ENCODE measurements around the gene HOOK2. TPM values are rescaled to one million over a fixed set of nuclear protein-coding genes. Genes with fewer than 3 reads are reported as not detected.

HOOK2 gene
- total and polyA plus RNA-seq, 2 of the 13 experiments (the other 11 are each of a cell fraction or from before 2014, with no cell fraction given) = 9.2 to 12.9 TPM

DNA sequence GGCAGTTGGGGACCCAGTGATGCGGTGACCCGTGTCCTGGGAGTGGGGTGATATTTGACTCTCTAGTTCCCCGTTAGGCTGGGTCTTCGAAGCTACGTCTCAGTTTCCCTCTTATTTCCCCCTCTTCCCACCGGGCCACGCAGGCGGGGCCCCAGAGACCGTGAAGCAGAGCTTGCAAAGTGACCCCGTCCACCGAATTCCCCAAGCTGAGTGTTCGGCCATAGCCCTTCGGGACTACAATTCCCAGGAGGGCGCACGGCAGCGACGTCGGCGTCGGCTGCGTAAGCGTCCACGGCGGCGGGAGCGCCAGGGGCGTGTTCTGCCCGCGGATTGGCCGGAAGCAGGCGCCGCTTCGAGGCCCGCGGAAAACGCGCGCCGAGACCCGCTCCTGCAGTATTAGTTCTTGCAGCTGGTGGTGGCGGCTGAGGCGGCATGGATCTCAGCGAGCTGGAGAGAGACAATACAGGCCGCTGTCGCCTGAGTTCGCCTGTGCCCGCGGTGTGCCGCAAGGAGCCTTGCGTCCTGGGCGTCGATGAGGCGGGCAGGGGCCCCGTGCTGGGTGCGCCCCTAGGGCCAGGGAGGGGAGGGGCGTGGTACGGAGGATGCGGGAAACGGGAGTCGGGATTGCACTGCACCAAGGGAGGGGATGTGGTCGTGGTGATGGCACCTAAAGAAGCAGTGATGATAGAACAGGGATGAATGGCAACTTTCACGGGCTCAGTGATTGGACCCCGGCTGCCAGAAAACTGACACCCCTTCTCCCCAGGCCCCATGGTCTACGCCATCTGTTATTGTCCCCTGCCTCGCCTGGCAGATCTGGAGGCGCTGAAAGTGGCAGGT is 31.1 kb upstream of the HOOK2 start, which contains the start of gene RNASEH2A (continued):
- peak; percentile 68; the same call in 1 of the 2 replicates for TF ChIP-seq ZBTB38 (CRISPR knock-in tag; IDR thresholded peaks at IDR 0.05)
- no peak for TF ChIP-seq ZNF550 (CRISPR knock-in tag; IDR thresholded peaks at IDR 0.05; ENCODE audit: borderline replicate concordance)
- no peak for TF ChIP-seq KLF13 (CRISPR knock-in tag; IDR thresholded peaks at IDR 0.05)
- no peak for TF ChIP-seq CBX1 (IDR thresholded peaks at IDR 0.05; ENCODE audit: low read depth)
- no peak for TF ChIP-seq ZNF75D (CRISPR knock-in tag; IDR thresholded peaks at IDR 0.05; ENCODE audit: borderline replicate concordance)
- no peak for TF ChIP-seq NFRKB (IDR thresholded peaks at IDR 0.05)
- 0 out of 2 replicates have a peak, but pooled peaks have one; percentile 34 for TF ChIP-seq SMAD3 (CRISPR knock-in tag; IDR thresholded peaks at IDR 0.05)
- TF ChIP-seq GATAD2A (CRISPR knock-in tag; IDR thresholded peaks at IDR 0.05) = no peak
- TF ChIP-seq, protein P1, sequence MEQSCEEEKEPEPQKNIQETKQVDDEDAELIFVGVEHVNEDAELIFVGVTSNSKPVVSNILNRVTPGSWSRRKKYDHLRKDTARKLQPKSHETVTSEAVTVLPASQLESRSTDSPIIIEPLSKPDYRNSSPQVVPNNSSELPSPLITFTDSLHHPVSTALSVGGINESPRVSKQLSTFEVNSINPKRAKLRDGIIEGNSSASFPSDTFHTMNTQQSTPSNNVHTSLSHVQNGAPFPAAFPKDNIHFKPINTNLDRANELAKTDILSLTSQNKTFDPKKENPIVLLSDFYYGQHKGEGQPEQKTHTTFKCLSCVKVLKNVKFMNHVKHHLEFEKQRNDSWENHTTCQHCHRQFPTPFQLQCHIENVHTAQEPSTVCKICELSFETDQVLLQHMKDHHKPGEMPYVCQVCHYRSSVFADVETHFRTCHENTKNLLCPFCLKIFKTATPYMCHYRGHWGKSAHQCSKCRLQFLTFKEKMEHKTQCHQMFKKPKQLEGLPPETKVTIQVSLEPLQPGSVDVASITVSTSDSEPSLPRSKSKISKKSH (CRISPR knock-in tag; IDR thresholded peaks at IDR 0.05; ENCODE audit: borderline replicate concordance) = peak; percentile 54; the same call in 1 of the 2 replicates
- no peak for TF ChIP-seq ZNF703 (CRISPR knock-in tag; IDR thresholded peaks at IDR 0.05; ENCODE audit: borderline replicate concordance)
- no peak; the same call in 1 of the 2 replicates for TF ChIP-seq RAD21 (CRISPR knock-in tag; IDR thresholded peaks at IDR 0.05)
- TF ChIP-seq ZNF605 (CRISPR knock-in tag; IDR thresholded peaks at IDR 0.05) = peak; percentile 98
- TF ChIP-seq AHR (CRISPR knock-in tag; IDR thresholded peaks at IDR 0.05) = no peak
- TF ChIP-seq, protein P2, sequence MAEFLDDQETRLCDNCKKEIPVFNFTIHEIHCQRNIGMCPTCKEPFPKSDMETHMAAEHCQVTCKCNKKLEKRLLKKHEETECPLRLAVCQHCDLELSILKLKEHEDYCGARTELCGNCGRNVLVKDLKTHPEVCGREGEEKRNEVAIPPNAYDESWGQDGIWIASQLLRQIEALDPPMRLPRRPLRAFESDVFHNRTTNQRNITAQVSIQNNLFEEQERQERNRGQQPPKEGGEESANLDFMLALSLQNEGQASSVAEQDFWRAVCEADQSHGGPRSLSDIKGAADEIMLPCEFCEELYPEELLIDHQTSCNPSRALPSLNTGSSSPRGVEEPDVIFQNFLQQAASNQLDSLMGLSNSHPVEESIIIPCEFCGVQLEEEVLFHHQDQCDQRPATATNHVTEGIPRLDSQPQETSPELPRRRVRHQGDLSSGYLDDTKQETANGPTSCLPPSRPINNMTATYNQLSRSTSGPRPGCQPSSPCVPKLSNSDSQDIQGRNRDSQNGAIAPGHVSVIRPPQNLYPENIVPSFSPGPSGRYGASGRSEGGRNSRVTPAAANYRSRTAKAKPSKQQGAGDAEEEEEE (CRISPR knock-in tag; IDR thresholded peaks at IDR 0.05; ENCODE audit: borderline replicate concordance) = no peak
- TF ChIP-seq GPN1 (CRISPR knock-in tag; IDR thresholded peaks at IDR 0.05; ENCODE audit: borderline replicate concordance) = no peak
- TF ChIP-seq ZNF34 (CRISPR knock-in tag; IDR thresholded peaks at IDR 0.05; ENCODE audit: borderline replicate concordance) = 0 out of 2 replicates have a peak, but pooled peaks have one; percentile 62
- TF ChIP-seq BCL3 (CRISPR knock-in tag; IDR thresholded peaks at IDR 0.05) = peak; percentile 98; the same call in 1 of the 2 replicates
- TF ChIP-seq ZFP36L1 (CRISPR knock-in tag; IDR thresholded peaks at IDR 0.05) = no peak; the same call in 1 of the 2 replicates
- TF ChIP-seq HDAC1 (CRISPR knock-in tag; IDR thresholded peaks at IDR 0.05) = peak; percentile 98
- TF ChIP-seq GLI4 (CRISPR knock-in tag; IDR thresholded peaks at IDR 0.05; ENCODE audit: borderline replicate concordance) = 0 out of 2 replicates have a peak, but pooled peaks have one; percentile 67
- peak; percentile 77; the same call in 1 of the 2 replicates for TF ChIP-seq ATF7-NPFF (CRISPR knock-in tag; IDR thresholded peaks at IDR 0.05; ENCODE audit: low read depth)
- TF ChIP-seq CHCHD3 (CRISPR knock-in tag; IDR thresholded peaks at IDR 0.05) = no peak
- peak; percentile 53; the same call in 1 of the 2 replicates for TF ChIP-seq ZSCAN12 (CRISPR knock-in tag; IDR thresholded peaks at IDR 0.05)
- TF ChIP-seq ZNF558 (CRISPR knock-in tag; IDR thresholded peaks at IDR 0.05; ENCODE audit: borderline replicate concordance) = no peak; the same call in 1 of the 2 replicates
- no peak for TF ChIP-seq ZNF577 (CRISPR knock-in tag; IDR thresholded peaks at IDR 0.05; ENCODE audit: borderline replicate concordance, low read depth)

All from HepG2 (cell line).